Measurements from ENCODE around the gene TAS1R2. TPM values are rescaled to one million over a fixed set of nuclear protein-coding genes. Genes with fewer than 3 reads are reported as not detected.

The TAS1R2 gene
- total RNA-seq, 6 experiments from 2014 or later = 0.07 TPM; not detected in 5

- H3K4me3 ChIP-seq = no peak overlapping the region
- intact Hi-C loops (cut with DNase I) = no loop called here
- no peak overlapping the region for H3K27ac ChIP-seq
- H3K4me1 ChIP-seq = peaks cover 0 to 9% (median 0%) of the 10 kb centered on the region in 4 donors
- H3K27me3 ChIP-seq = no peaks in the 10 kb centered on the region
- no peak for ATAC-seq
- H3K36me3 ChIP-seq = peaks cover 0 to 69% (median 32%) of the 10 kb centered on the region in 4 donors
- no peak for DNase-seq
- H3K9me3 ChIP-seq = no peaks in the 10 kb centered on the region
- TF ChIP-seq CTCF (IDR thresholded peaks at IDR 0.05) (no peak), POLR2A (IDR thresholded peaks at IDR 0.05) (no peak)
- 78% methylated on average over 2 of the region's 3 CpGs for WGBS (ENCODE audit: insufficient coverage, low coverage, low lambda C conversion rate, missing lambda C conversion rate)
Measured at GRCh38 chr1:18875796-18876128, 16.3 kb upstream of the TAS1R2 start.

DNA sequence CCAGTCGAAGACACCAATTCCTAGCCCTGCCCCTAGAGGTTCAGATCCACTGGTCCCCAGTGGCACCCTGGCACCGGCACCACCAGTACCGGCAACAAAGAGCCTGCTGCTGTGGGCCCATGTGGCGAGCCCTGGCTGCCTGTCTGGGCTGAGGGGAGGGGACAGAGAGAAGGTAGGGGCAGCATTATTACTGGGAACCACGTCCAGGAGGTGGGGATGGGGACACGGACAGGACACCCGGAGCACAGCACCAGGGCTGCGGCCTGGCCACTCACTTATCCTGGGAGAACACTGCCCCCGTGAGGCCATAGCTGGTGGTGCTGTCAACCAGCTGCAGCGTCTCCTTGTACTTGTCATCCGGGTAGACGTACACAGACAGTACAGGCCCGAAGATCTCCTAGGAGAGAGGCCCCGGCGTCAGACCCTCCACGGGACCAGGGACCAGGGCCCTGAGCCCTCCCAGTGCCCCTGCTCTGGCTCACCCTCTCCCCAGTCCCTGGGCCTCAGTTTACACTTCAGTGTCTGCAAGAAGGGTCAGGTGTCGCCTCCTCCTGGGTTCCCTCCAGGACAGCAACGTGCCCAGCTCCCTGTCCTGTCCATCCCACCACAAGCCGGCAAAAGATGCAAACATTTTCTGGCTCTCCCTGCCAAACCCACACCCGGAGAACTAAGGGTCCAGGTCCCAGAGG is 15.8 kb upstream of the TAS1R2 start:
- TF ChIP-seq CTCF (IDR thresholded peaks at IDR 0.05) (peak; percentile 59 to 72 (median 70)), POLR2A (IDR thresholded peaks at IDR 0.05) (no peak)
- H3K36me3 ChIP-seq = peaks cover 0 to 66% (median 30%) of the 10 kb centered on the region in 4 donors
- H3K4me3 ChIP-seq = no peak overlapping the region
- no peaks in the 10 kb centered on the region for H3K9me3 ChIP-seq
- DNase-seq = peak; percentile 63 to 78 (median 75)
- no peaks in the 10 kb centered on the region for H3K27me3 ChIP-seq
- 32% methylated on average over 4 of the region's 20 CpGs for WGBS (ENCODE audit: insufficient coverage, low coverage, low lambda C conversion rate, missing lambda C conversion rate)
- peak; percentile 59 to 66 (median 63) for ATAC-seq
- intact Hi-C loops (cut with DNase I) = no loop called here
- peaks cover 0 to 9% (median 0%) of the 10 kb centered on the region in 4 donors for H3K4me1 ChIP-seq
- no peak overlapping the region for H3K27ac ChIP-seq

DNA sequence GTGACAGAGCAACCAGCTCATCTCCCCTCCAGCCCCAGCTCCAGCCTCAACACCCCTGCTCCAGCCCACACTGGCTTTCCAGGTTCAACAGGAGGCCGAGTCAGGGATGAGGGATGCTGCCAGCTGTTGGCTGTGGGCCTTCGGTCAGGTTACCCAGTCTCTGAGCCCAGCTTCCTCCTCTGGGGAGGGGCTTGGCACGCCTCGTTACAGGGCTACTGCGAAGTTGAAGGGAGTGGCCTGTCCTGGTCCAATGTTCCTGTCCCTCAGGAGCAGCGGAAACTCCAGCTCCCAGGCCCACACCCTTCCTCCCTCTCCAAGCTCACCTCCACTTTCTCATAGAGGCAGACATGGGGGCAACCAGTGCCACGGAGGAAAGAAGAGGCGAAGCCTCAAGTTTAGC is 15.1 kb upstream of the TAS1R2 start:
- Histone ChIP-seq H3K9me3 (no peaks in the 10 kb centered on the region), H3K4me1 (peaks cover 0 to 9% (median 0%) of the 10 kb centered on the region in 4 donors), H3K4me3 (no peak overlapping the region), H3K27me3 (no peaks in the 10 kb centered on the region), H3K27ac (no peak overlapping the region), H3K36me3 (peaks cover 0 to 61% (median 28%) of the 10 kb centered on the region in 4 donors)
- TF ChIP-seq POLR2A (IDR thresholded peaks at IDR 0.05) = no peak
- no peak for TF ChIP-seq CTCF (IDR thresholded peaks at IDR 0.05)
- ATAC-seq = peak; percentile 54 to 88 (median 64)
- 67% methylated on average over 1 of the region's 8 CpGs for WGBS (ENCODE audit: insufficient coverage, low coverage, low lambda C conversion rate, missing lambda C conversion rate)
- DNase-seq = peak; percentile 63 to 91 (median 86)
- intact Hi-C loops (cut with DNase I) = no loop called here

- intact Hi-C loops (cut with DNase I) = no loop called here
- DNase-seq = no peak
- Histone ChIP-seq H3K9me3 (no peaks in the 10 kb centered on the region), H3K36me3 (peaks cover 0 to 55% (median 26%) of the 10 kb centered on the region in 4 donors), H3K27me3 (no peaks in the 10 kb centered on the region), H3K4me1 (peaks cover 0 to 9% (median 0%) of the 10 kb centered on the region in 4 donors), H3K4me3 (no peak overlapping the region), H3K27ac (no peak overlapping the region)
- no peak for TF ChIP-seq POLR2A (IDR thresholded peaks at IDR 0.05)
- TF ChIP-seq CTCF (IDR thresholded peaks at IDR 0.05) = no peak
- 80% methylated on average over 2 of the region's 6 CpGs for WGBS (ENCODE audit: insufficient coverage, low coverage, low lambda C conversion rate, missing lambda C conversion rate)
- no peak for ATAC-seq
Measured at GRCh38 chr1:18874036-18874435, 14.6 kb upstream of the TAS1R2 start.
